DMS153 treated with DMSO at 0.1 percent for 48 hours (cell line): Measurements from ENCODE around the gene CDK5.
A peak's percentile ranks its signal among the peaks of the same experiment; 100 is the strongest.
"Not testable (repeated sequence)": the region's sequence is repeated elsewhere in the genome, so short reads cannot be mapped to it uniquely, and the experiment has no call there.

ENCODE experiments used
- DNase-seq: peaks from one replicate; lab custom pipeline; 2025; ENCODE audit not compliant: unreplicated experiment; lab: John Stamatoyannopoulos, UW

The CDK5 gene

DNA sequence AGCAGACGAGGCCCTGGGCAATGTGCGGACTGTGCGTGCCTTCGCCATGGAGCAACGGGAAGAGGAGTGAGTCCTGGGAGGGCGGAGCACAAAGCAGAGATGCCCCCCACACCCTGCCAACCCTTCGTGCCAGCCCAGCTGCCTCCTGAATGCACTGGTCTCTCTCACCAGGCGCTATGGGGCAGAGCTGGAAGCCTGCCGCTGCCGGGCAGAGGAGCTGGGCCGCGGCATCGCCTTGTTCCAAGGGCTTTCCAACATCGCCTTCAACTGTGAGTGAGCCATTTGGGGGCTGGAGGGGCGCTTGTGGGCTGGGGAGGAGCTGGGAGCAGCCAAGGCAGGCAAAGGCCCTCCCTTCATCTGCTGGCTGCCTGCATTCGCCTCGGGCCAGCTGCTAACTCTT, 21.8 kb downstream of the CDK5 start:
- DNase-seq = no peak

DNA sequence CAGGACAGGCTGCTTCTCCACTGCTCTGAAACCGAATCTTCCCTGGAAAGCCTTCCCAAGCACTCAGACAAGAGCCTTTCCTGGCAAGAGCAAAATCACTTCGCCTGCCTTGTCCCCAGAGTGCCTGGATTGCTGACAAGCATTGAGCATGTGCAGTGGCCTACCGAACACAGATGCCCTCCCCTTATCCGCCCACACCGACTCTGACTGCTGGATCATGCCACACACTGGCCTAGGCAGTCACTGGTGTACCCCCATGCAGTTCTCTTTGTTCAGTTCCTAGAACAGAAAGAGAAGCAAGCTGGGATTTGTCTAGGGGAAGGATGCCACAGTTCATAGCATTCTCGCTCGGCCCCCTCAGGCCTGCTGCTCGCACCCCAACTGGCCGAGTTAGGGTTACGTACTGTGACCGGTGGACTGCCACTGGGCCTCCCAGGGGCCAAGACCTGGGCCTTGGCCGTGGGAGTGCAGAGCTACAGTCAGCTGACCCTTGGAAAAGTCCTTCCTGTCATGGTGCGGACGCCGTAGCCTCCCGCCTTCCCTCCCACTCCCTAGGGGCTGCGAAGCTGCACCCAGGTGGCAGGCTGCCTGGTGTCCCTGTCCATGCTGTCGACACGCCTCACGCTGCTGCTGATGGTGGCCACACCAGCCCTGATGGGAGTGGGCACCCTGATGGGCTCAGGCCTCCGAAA, 22.5 kb downstream of the CDK5 start:
- DNase-seq = no peak

DNA sequence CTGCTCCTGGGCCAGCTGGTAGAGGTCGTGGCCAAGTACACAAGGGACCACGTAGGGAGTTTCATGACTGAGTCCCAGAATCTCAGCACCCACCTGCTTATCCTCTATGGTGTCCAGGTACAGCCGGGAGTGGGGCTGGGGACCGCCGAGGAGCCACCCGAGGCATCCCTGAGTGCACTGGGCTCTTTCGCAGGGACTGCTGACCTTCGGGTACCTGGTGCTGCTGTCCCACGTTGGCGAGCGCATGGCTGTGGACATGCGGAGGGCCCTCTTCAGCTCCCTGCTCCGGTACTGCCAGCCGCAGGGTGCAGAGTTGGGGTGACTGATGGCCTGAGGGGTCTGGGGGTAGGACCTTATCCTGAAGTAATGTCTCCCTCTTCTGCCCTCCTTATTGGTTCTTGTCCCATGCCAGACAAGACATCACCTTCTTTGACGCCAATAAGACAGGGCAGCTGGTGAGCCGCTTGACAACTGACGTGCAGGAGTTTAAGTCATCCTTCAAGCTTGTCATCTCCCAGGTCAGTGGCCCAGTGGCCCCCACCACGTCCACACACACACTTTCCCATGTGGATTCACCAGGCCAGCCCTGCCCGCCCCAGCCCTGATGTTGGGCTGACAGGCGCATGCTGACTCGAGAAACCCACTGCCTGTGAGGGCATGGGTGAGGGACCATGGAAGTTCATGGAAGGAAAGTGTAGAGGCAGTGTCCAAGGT, 23.2 kb downstream of the CDK5 start:
- no peak for DNase-seq

DNA sequence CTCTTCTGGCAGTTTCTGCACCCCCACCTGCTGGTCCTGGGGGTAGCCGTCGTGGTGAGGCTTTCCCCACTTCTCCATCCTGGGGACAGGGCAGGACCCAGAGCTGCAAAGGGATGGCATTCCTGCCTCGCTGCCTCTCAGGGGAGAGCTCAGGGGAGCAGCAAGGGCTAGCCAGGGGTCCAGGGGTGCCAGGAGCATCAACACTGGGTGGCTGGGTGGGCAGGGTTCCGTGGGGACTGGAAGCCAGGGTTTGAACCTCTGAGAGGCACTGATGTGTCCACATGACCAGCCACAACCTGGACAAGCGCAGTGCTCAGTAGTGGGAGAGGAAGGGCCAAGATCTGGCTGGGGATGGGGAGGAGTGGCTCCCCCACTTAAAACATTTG, 23.8 kb downstream of the CDK5 start:
- no peak for DNase-seq

DNA sequence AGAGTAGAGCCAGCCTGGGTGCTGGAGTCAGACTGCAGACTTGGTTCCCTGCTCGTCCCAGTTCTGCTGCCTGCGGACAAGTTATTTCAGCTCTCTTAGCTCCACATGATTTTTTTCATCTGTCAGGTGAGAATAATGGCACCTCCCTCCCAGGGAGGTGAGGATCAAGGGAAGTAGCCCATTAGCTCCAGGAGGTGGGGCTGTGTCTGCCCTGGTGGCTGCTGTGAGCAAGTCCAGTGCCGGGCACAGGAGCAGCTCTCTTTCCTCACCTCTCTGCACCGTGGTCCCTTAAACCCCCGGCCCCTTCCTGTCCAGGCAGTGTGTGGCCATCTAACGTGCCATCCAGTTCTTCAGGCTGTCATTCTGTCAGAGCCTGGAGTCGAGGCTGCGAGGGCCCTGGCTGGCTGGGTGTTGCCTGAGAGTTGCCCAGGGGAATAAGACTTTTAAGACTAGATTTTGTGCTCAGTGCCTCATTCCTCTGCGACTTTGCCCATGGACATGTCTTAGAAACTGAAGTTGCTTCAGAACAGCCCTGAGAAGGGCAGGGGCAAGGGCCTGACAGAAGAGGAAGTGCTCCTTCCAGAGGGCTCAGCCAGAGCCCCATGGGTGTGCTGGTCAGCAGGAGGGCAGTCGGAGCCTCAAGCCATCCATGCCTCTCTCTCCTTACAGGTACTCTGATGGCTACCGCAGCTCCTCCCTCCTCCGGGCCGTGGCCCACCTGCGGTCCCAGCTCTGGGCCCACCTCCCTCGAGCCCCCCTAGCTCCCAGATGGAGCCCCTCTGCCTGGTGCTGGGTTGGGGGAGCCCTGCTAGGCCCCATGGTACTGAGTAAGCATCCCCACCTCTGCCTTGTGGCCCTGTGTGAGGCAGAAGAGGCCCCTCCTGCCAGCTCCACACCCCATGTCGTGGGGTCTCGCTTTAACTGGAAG, 24.5 kb downstream of the CDK5 start:
- no peak for DNase-seq

DNA sequence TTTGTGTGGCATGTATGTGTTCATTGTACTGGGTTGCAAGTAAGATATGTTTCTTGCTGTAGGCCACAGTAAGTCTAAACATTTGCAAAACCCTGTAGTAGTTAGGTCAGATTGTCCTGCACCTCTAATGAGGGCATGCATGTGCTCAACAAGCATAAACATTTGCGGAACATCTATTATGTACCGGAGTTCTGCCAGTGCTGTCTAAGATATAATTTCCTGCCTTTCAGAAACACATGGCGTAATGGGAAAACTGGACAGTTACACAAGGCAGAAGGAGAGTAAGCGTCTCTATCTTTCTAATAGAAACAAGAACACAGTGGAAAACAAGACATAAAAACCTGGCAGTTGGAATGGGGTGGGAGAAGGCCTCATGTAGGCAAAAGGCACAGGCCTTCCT, 26.7 kb downstream of the CDK5 start:
- no peak for DNase-seq

DNA sequence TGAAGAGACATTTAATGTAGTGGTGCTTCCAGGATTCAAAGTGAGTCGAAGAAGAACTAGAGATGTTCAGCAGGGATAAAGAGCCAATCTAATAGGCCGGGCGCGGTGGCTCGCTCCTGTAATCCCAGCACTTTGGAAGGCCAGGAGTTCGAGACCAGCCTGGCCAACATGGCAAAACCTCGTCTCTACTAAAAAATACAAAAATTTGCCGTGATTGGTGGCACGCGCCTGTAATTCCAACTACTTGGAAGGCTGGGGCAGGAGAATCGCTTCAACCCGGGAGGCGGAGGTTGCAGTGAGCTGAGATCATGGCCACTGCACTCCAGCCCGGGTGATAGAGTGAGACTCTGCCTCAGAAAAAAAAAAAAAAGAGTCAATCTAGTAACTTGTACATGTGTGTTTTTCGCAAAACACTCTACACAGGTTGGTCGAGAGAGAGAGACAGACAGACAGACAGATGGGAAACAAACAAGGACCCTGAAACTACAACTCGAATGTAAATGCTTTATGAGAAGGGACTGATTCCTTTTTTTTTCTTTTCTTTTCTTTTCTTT, 28.7 kb downstream of the CDK5 start:
- no peak for DNase-seq

DNA sequence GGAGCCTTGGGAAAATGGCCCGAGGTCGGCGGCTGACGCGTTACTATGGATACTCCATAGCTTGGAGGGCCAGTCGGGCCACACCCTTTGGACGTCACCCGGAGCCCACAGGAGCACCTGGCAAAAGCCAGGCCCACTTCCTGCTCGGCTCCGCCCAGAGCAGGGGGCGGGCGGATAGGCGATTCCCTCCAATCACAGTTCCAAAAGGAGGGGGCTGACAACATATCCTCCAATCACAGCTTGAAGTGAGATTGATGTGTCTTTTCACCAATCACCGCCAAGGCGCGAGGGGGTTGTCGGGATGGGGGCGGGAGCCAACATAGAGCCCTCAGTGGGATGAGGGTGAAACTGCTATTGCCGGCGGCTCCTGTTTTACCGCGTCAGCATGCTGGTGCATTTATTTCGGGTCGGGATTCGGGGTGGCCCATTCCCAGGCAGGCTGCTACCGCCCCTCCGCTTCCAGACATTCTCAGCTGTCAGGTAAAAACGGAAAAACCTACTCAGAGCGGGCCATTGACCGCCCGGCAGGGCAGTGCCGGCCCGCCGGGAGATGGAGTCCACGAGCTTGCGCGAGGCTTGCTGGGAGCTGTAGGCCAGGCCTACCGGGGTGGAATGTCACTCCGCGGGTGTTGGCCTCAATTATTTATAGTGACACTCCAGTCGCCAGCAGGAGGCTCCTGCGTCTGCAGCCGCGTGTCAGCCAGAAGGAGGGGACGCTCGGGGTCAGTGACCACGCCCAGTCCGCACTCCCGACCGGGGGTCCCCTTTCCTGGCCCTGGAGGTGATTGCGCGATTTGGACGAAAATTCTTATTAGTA, 29.4 kb downstream of the CDK5 start, which contains the start of gene ABCB8:
Gene ABCB8 (plus strand): TSS at position 320 of the 817 bp plus-strand sequence. CDS start 66 bp downstream, at position 386.
- DNase-seq = peak; percentile 94

DNA sequence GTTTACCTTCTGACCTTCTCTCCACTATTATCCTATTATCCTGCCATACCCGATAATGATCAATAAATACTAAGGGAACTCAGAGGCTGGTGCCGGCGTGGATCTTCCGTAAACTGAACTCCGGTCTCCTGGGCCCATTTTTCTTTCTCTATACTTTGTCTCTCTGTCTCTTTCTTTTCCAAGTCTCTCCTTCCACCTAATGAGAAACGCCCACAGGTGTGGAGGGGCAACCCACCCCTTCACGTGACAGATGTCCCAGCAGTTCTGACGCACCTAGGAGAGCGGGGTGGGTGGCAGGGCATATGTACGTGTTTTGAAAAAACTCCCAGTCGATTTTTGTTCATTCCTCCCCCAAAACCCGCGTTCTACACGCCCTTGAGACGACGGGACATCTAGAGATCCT, 30.0 kb downstream of the CDK5 start:
- not testable (repeated sequence) for DNase-seq

DNA sequence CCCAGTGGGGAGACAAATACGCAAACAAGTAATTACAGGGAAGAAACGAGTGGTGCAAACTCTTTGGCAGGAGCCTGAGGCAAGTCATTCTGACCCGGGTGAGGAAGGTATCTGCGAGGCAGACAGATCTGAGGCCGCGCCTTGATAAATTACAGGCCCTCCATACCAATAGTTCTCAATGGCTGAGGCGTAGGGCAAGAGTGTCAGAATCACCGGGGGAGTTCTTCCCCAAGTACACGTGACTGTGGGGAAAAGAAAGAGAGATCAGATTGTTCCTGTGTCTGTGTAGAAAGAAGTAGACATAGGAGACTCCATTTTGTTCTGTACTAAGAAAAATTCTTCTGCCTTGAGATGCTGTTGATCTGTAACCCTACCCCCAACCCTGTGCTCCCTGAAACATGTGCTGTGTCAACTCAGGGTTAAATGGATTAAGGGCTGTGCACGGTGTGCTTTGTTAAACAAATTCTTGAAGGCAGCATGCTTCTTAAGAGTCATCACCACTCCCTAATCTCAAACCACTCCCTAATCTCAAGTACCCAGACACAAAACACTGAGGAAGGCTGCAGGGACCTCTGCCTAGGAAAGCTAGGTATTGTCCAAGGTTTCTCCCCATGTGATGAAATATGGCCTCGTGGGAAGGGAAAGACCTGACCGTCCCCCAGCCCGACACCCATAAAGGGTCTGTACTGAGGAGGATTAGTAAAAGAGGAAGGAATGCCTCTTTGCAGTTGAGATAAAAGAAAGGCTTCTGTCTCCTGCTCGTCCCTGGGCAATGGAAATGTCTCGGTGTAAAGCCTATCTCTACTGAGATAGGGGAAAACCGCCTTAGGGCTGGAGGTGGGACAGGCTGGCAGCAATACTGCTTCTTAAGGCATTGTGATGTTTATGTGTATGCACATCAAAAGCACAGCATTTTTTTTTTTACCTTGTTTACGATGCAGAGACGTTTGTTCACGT, 30.6 kb downstream of the CDK5 start:
- DNase-seq = not testable (repeated sequence)

DNA sequence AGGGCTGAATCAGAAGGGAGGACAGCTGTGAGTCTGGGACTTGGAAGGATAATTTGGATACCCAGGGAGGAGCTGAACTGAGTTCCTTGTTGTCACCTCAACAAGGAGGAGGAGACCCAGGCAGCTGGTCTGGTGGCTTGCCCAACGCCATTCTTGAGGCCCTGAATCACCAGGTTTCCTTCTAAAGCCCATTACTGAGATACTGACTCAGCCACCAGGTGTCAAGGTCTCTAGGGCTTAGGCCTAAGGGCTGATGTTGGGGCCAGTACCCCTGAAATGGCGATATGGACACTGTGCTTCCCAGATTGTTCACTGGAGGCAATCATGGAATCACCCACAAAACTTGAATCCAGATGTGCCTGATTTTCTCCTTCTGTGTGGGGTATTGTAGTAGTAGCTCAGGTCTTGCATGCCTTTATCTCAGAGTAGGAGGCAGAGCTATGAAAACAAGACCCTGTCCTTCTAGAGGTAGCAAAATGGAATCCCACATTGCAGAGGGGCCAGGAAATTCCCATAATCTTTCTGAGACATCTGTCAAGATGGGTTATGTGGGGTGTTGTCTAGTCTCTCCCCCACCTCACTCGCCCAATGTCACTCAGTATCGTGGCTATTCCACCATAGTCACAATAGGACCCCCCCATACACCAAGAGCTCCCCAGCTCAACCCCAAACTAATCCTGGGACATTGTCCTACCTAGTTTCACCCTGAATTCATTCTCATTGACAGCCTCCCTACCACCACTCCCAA, 31.6 kb downstream of the CDK5 start:
- no peak for DNase-seq

DNA sequence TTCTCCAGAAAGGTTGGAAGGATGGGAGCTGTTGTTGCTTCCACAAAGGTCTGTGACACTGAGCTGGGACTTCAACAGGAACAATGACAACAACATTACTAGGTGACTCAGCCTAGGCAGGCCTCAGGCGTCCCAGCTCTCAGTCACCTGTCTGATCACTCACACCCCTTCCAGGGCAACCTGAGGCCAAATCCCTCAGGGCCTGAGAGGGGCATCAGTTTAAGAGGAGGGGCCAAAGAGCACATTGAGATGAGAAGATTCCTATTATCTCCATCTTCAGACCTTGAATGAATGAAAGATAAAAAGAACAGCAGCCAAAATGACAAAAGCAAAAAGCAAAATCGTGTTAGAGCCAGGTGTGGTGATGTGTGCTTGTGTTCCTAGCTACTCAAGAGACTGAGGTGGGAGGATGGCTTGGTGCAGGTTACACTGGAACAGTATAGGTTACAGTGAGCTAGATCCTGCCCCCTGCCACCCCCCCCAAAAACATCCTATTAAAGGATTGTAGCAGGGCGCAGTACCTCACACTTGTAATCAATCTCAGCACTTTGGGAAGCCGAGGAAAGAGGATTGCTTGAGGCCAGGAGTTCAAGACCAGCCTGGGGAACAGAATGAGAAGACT, 33.2 kb downstream of the CDK5 start, which contains the start of gene ATG9B:
Gene ATG9B (minus strand): TSS at position 60 of the 622 bp plus-strand sequence. CDS start 71 bp downstream, outside the sequence.
- DNase-seq = no peak

DNA sequence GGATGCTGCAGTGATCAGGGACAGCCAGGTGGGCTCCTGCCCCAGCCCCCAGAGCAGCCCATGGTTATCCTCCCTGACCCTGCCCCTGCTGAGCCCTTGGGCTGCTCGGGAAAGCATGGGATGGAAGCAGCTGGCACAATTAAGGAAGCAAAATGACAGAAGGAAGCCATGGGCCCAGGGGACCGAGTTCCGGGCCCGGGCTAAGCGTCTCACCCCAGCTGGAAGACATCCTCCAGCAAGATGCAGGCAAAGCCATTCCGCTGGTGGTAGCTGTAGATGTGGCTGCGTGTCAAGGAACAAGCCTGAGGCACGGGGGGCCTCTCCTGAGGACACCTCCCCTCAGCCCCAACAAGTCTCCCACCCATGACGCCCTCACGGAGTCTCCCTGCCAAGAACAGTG, 34.5 kb downstream of the CDK5 start:
- no peak for DNase-seq

DNA sequence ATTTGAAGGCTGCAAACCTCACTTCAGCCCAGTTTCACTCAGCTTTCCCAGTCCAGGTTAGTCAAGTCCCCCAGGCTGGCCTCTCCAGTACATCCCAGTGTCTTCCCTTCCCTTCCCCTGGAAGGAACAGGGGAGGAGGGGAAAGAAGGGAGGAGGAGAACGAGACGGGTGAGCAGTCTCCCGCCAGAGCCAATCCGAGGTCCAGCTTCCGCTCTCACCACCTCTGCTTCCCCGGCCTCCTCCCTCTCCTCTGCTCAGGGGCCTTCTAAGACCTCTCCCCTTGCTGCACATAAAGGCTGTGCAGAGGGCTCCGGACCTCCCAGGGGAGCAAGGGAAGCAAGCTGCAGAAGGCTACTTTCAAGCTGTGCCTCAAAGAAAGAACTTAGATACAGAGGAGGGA, 37.5 kb downstream of the CDK5 start:
- no peak for DNase-seq

DNA sequence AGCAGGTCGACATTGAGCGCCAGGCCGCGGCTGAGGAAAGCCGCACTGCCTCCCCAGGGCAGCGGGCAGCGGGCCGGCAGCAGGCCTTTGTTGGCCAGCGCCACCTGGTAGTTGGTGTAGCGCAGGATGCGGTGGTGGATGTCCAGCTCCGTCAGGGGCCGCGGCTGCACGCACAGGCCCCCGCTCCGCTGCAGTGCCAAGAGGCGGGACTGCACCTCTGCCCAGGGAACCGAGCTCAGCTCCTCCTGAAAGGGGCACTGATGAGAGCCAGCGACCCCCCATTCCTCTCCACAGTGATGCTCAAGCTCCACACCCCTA, 38.6 kb downstream of the CDK5 start:
- no peak for DNase-seq

DNA sequence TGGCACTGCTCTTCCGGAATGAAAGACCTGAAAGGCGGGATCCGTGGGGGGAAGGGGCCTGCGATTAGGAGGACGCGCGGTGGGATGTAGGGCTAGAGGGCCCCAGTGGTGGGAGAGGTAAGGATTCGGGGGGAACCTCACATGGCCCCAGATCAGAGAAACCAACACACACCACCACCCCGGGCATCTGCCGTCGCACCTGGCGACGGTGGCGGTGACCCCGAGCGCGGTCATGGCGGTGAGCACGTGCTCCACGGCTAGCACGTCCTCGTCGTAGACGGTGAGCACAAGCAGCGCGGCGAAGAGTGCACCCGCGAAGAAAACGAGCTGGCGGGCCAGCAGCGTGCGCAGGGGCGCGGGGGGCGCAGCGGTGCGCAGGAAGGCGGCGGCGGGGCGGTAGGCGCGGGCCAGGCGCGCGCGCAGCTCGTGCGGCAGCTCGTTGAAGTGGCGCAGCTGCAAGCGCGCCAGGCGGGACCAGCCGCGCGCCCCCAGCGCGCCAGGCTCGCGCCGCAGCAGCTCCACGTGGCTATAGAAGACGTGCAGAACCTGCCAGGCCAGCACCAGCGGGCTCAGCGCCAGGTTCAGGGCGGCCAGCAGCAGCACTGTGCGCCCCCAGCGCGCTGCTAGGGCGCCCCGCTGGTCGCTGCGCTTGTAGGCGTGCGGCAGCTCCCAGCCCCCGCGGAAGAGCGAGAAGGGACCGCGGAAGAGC, 39.1 kb downstream of the CDK5 start:
- DNase-seq = peak; percentile 33

DNA sequence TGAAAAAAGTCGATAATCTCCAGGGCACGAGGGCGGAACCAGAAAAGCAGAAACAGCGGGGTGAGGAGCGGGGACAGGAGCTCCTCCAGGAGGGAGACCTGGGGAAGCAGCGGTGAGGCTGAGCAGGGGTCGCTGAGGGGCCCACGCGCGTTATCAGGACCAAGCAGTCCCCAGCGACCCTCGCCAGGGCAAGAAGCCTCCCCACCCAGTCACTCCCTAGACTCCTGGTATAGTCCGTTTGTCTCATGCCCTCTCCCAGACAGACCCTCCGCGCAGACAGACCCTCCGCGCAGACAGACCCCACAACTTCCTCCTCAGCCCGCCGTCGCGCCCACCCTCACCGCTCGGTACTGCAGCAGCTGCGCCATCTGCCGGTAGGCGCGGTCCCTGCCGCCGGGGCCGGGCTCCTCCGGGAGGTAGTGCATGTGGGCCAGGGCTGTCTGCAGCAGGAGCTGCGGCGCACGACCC, 39.7 kb downstream of the CDK5 start:
- DNase-seq = peak; percentile 25
